ENCODE measurements around the gene MYL7. TPM values are rescaled to one million over a fixed set of nuclear protein-coding genes. Genes with fewer than 3 reads are reported as not detected.
A peak's percentile ranks its signal among the peaks of the same experiment; 100 is the strongest.

The MYL7 gene
- total and polyA plus RNA-seq, 2 of the 13 experiments (the other 11 are each of a cell fraction or from before 2014, with no cell fraction given) = 1.8 TPM; not detected in 1

DNA sequence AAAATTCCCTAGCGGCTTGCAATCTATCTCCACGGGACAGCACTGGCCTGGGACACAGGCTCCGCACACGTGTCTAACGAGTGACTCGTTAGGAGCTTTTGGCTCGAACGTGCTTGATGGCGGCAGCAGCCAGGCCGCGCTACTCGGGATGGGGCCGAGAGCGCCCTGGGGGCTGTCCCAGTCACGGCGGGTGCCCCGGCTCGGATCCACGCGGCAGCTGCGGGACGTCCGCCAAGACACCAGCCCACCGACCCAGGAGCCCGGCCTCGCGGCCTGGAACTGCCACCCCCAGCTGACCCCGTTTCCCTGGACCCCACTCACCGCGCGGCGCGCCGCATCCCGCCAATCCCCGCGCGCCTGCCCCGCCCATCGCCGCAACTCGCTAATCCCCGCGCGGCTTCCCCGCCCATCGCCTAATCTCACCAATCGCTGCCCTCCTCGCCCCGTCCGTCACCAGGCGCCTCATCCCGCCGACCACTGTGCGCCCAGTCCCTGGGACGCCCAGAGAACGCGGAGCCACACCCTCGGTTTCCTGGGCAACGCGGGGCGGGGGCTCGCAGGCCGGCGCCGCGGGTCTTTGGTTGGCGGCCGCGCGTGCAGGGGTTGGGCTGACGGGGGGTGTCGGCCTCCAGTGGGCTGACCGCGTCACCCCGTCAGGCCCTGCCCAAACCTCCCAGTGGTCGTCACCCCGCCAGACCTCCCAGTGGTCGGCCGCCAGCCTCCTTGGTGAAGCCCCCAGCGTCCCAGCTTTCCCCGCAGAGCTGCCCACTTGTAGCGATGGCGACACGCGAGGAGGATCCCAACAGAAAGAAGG lies 17.7 kb downstream of the MYL7 start, which contains the start of gene POLD2 (continued):
- TF ChIP-seq, protein P1, sequence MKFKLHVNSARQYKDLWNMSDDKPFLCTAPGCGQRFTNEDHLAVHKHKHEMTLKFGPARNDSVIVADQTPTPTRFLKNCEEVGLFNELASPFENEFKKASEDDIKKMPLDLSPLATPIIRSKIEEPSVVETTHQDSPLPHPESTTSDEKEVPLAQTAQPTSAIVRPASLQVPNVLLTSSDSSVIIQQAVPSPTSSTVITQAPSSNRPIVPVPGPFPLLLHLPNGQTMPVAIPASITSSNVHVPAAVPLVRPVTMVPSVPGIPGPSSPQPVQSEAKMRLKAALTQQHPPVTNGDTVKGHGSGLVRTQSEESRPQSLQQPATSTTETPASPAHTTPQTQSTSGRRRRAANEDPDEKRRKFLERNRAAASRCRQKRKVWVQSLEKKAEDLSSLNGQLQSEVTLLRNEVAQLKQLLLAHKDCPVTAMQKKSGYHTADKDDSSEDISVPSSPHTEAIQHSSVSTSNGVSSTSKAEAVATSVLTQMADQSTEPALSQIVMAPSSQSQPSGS (CRISPR knock-in tag; IDR thresholded peaks at IDR 0.05) = peak; percentile 35; the same call in 1 of the 2 replicates
- TF ChIP-seq YEATS4 (CRISPR knock-in tag; IDR thresholded peaks at IDR 0.05; ENCODE audit: borderline replicate concordance) (peak; percentile 93), RAD51 (IDR thresholded peaks at IDR 0.05; ENCODE audit: borderline replicate concordance) (no peak), FOXK1 (CRISPR knock-in tag; IDR thresholded peaks at IDR 0.05; ENCODE audit: borderline replicate concordance, low read depth) (0 out of 2 replicates have a peak, but pooled peaks have one; percentile 24), RCOR2 (CRISPR knock-in tag; IDR thresholded peaks at IDR 0.05) (no peak), GATAD2A (CRISPR knock-in tag; IDR thresholded peaks at IDR 0.05) (no peak), SP4 (CRISPR knock-in tag; IDR thresholded peaks at IDR 0.05) (peak; percentile 100), SPEN (CRISPR knock-in tag; IDR thresholded peaks at IDR 0.05; ENCODE audit: low read depth) (peak; percentile 38), ZNF850 (CRISPR knock-in tag; conservative IDR thresholded peaks at IDR 0.05) (no peak), REXO4 (CRISPR knock-in tag; IDR thresholded peaks at IDR 0.05; ENCODE audit: borderline replicate concordance) (0 out of 2 replicates have a peak, but pooled peaks have one; percentile 70), ZNF431 (CRISPR knock-in tag; IDR thresholded peaks at IDR 0.05; ENCODE audit: borderline replicate concordance, low read depth) (no peak), ZMYM2 (CRISPR knock-in tag; IDR thresholded peaks at IDR 0.05) (no peak), ZNF652 (CRISPR knock-in tag; IDR thresholded peaks at IDR 0.05; ENCODE audit: borderline replicate concordance, low read depth) (no peak), SIX4 (CRISPR knock-in tag; IDR thresholded peaks at IDR 0.05) (peak; percentile 23; the same call in 1 of the 2 replicates)
- TF ChIP-seq, protein P2, sequence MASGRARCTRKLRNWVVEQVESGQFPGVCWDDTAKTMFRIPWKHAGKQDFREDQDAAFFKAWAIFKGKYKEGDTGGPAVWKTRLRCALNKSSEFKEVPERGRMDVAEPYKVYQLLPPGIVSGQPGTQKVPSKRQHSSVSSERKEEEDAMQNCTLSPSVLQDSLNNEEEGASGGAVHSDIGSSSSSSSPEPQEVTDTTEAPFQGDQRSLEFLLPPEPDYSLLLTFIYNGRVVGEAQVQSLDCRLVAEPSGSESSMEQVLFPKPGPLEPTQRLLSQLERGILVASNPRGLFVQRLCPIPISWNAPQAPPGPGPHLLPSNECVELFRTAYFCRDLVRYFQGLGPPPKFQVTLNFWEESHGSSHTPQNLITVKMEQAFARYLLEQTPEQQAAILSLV (CRISPR knock-in tag; IDR thresholded peaks at IDR 0.05; ENCODE audit: borderline replicate concordance) = peak; percentile 68; the same call in 1 of the 2 replicates
- TF ChIP-seq, protein P3, sequence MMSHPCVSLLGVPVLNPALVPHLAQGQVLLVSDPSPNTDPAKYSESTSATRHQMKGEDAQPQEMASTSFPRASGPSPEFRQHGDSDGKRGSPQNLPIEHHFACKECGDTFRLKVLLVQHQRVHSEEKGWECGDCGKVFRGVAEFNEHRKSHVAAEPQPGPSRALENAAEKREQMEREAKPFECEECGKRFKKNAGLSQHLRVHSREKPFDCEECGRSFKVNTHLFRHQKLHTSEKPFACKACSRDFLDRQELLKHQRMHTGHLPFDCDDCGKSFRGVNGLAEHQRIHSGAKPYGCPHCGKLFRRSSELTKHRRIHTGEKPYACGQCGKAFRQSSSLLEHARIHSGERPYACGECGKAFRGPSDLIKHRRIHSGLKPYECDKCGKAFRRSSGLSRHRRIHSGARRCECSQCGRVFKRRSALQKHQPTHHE (CRISPR knock-in tag; IDR thresholded peaks at IDR 0.05; ENCODE audit: borderline replicate concordance) = 0 out of 2 replicates have a peak, but pooled peaks have one; percentile 52
- TF ChIP-seq, protein P4, sequence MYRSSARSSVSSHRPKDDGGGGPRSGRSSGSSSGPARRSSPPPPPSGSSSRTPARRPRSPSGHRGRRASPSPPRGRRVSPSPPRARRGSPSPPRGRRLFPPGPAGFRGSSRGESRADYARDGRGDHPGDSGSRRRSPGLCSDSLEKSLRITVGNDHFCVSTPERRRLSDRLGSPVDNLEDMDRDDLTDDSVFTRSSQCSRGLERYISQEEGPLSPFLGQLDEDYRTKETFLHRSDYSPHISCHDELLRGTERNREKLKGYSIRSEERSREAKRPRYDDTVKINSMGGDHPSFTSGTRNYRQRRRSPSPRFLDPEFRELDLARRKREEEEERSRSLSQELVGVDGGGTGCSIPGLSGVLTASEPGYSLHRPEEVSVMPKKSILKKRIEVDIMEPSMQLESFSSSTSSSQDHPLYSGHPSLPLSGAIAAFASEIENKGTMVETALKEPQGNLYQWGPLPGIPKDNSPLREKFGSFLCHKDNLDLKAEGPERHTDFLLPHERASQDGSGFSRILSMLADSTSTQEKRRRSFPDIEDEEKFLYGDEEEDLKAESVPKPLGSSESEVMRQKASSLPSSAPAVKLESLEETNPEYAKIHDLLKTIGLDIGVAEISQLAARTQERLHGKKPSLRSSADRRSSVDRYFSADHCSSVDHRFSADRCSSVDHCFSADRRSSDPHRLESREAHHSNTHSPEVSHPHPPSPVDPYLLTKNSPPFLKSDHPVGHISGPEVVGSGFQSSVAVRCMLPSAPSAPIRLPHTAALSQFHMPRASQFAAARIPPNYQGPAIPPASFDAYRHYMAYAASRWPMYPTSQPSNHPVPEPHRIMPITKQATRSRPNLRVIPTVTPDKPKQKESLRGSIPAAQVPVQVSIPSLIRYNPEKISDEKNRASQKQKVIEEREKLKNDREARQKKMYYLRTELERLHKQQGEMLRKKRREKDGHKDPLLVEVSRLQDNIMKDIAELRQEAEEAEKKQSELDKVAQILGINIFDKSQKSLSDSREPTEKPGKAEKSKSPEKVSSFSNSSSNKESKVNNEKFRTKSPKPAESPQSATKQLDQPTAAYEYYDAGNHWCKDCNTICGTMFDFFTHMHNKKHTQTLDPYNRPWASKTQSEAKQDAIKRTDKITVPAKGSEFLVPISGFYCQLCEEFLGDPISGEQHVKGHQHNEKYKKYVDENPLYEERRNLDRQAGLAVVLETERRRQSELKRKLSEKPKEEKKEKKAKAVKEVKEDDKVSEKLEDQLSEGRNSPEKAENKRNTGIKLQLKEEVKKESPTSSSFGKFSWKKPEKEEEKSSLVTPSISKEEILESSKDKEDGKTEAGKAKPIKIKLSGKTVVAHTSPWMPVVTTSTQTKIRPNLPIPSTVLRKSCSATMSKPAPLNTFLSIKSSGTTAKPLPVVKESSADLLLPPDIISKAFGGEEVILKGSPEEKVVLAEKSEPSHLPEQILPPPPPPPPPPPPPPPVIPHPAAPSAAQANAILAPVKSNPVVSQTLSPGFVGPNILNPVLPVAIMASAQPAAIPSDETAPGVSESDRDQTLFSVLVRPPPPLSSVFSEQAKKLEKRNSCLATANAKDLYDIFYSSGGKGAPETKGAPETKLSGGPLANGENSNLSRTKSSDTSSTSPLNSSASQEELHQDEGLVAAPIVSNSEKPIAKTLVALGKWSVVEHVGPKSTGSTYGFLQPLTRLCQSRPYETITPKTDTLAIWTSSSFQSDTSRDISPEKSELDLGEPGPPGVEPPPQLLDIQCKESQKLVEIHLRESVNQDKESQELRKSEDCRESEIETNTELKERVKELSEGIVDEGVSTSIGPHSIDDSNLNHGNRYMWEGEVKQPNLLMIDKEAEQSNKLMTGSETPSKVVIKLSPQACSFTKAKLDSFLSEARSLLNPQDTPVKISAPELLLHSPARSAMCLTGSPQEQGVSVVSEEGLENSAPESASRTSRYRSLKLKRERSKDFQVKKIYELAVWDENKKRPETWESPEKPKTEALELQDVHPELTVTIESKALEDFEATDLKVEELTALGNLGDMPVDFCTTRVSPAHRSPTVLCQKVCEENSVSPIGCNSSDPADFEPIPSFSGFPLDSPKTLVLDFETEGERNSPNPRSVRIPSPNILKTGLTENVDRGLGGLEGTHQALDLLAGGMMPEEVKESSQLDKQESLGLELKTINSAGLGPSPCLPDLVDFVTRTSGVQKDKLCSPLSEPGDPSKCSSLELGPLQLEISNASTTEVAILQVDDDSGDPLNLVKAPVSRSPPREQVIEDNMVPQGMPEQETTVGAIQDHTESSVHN (CRISPR knock-in tag; IDR thresholded peaks at IDR 0.05) = 0 out of 2 replicates have a peak, but pooled peaks have one; percentile 67
